EL (cell line): ENCODE results near the gene CTAG1A.
"Not testable (repeated sequence)": the region's sequence is repeated elsewhere in the genome, so short reads cannot be mapped to it uniquely, and the experiment has no call there.

Source experiments
- DNase-seq: peaks from one replicate; pipeline ENCODE4 v3.0.0-alpha.2; 2016

Gene CTAG1A

DNA sequence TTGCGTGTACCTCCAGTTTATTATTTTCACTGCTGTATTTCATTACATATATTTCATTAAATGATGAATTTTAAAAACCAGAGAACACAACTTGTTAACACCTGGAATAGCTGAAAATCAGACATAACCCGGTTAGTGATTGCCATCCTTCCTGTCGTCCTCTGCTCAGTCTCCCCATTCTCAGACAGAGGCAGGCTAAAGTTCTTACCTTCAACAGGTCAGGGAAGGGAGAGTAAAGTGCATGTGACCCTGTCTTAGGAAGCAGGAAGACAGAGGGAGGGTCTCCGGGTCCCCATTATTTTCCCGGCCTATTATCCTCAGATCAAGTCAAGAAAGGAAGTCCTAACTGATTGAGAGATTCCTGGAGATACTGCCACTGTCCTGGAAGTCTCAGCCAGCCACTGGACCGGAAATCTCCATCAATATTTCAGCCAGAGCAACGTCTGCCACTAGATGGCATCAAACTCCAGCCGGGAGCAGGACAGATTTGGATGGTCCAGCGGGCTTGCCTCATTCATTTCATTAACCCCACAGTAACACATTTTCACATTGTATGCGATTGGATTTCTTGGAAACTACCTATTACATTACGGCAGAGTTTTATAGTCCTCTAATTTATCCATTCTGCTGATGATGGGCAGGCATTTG lies 36.0 kb downstream of the CTAG1A start:
- DNase-seq = not testable (repeated sequence)

DNA sequence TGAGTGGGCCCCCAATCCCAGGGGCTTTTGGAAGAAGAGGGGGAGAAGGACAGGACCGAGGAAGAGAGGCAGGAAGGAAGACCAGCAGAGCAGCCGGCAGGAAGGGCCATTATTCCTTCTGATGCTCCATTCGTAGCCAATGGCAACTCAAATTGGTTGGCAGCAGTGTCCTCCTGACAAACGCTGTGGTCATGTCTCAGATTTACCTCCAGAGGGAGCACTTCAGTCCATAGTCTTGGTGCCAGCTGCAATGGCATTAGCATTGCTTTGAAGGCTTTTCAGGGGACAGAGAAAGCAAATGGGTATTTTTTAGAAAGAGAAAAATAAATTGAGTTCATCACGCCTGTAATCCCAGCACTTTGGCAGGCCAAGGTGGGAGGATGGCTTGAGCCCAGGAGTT lies 44.0 kb downstream of the CTAG1A start:
- not testable (repeated sequence) for DNase-seq

DNA sequence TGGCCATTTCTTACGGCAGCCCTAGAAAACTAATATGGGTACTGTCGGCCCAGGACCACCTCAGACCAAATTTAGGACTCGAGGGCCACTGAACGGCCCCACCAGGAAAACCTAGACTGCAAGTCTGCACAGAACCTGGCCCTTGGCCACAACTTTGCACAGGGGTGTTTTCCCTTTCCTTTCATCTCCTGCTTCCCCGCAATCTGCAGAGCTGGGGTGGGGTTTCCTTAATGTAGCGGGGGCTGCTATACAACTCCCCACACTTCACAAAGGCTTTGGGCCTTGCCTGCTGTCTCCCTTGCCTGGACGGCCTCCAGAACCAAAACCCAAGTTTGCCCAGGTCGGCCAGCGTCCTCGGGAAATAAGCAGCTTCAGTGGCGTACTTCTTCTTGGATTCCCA lies 46.0 kb downstream of the CTAG1A start:
- not testable (repeated sequence) for DNase-seq

DNA sequence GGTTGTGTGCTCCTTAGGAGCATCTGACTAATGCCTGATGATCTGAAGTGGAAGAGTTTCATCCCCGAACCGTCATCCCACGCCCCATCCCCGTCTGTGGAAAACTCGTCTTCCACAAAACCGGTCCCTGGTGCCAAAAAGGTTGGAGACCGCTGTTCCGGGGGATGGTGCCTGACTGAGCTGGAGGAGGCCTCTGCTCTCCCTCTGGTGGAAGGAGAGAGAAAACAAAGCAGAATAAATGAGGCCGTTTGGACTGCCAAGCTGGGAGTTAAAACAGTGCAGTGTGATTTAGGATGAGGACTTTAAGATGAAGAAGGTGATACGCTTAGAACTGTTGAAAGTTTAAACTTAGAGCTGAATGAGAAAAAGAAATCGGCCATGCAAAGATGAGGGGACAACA lies 48.7 kb downstream of the CTAG1A start:
- not testable (repeated sequence) for DNase-seq
